ENCODE data around the gene EVC2.

Gene EVC2, protein sequence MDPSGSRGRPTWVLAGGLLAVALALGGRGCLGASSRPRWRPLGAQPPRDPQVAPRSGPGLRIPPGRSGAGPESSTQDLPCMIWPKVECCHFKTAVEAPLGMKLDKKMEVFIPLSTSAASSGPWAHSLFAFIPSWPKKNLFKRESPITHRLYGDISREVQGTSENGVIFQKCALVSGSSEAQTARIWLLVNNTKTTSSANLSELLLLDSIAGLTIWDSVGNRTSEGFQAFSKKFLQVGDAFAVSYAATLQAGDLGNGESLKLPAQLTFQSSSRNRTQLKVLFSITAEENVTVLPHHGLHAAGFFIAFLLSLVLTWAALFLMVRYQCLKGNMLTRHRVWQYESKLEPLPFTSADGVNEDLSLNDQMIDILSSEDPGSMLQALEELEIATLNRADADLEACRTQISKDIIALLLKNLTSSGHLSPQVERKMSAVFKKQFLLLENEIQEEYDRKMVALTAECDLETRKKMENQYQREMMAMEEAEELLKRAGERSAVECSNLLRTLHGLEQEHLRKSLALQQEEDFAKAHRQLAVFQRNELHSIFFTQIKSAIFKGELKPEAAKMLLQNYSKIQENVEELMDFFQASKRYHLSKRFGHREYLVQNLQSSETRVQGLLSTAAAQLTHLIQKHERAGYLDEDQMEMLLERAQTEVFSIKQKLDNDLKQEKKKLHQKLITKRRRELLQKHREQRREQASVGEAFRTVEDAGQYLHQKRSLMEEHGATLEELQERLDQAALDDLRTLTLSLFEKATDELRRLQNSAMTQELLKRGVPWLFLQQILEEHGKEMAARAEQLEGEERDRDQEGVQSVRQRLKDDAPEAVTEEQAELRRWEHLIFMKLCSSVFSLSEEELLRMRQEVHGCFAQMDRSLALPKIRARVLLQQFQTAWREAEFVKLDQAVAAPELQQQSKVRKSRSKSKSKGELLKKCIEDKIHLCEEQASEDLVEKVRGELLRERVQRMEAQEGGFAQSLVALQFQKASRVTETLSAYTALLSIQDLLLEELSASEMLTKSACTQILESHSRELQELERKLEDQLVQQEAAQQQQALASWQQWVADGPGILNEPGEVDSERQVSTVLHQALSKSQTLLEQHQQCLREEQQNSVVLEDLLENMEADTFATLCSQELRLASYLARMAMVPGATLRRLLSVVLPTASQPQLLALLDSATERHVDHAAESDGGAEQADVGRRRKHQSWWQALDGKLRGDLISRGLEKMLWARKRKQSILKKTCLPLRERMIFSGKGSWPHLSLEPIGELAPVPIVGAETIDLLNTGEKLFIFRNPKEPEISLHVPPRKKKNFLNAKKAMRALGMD

DNA sequence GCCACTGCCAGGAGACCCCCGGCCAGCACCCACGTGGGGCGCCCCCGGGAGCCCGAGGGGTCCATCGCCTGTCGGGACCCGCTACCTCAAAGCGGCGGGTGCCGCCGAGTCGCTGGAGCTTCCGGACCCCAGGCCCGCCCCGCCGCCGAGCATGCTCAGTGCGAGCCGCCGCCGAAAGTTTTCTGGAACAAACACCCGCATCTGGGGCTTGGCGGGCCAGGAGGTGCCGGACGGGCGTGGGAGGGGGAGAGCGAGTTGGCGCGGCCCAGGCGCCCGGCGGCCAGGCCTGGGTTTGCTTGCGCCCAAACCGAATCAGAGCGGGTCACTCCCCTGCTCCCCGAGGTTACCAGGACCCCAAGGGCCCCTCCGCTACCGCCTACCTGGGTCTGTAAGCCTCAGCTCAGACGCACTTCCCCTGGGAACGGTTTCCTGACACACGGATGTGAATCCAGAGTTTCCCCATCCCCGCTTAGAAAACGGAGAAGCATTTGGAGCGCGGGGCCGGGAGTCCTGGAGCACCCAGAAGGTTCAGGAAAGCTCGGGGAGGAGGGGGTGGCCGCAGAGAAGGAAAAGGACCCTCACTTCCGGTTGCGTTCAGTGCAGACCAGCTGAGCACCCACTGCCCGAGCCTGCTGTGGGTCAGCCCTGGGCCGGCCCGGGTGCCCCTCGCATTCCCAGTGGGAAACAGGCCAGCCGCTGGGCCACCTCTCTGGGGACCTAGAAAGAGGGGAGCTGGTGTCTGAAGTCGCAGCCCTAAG, at the start of gene EVC2:
TSS of gene EVC2 (minus strand) at position 111 of the 758 bp plus-strand sequence. CDS start at position 65, 46 bp downstream.
- no peak for DNase-seq (ENCODE audit: low read depth)

DNA sequence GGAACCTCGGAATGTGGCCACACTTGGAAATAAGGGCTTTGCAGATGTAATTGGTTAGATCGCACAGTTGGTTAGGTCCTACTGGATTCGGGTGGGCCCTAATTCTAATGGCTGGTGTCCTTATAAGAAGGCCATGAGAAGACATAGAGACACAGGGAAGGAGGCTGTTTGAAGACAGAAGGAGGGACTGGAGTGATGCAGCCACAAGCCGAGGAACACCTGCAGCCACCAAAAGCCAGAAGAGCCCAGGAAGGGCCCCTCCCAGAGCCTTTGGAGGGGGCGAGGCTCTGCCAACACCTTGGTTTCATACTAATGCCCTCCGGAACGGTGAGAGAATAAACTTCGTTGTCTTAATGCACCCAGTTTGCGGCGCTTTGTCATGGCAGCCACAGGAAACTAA, 49.6 kb upstream of the EVC2 start:
- DNase-seq (ENCODE audit: low read depth), result no peak

DNA sequence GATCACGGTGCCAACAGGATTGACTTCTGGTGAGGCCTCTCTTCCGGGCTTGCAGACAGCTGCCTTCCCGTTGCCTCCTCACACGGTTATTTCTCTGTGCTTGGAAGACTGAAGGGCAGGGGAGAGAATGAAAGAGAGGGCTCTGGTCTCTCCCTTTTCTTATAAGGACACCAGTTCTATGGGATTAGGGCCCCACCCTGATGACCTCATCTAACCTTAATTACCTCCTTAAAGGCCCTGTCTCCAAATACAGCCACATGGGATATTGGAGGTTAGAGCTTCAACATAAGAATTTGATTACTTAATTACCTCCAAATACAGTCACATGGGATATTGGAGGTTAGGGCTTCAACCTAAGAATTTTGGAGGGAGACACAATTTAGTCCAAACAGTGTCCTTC, 49.2 kb upstream of the EVC2 start:
- DNase-seq (ENCODE audit: low read depth), result no peak

DNA sequence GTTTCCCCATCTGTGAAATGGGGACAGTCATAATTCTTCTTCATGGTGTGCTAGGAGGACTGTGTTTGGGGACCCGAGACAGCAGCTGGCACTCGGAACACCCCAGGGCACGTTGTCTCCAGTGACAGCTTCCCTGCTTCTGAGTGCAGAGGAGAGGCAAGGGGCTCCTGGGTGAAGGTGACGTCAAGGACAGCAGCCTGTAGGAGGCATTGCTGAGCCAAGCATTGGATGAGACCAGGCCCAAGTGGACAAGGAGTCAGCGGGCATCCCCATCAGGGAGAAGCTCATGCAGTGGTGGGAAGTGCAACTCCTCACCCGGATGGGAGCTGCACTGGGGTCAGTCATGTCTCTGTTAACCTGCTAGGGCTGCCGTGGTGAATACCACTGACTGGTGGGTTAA, 48.7 kb upstream of the EVC2 start:
- DNase-seq (ENCODE audit: low read depth), result no peak

DNA sequence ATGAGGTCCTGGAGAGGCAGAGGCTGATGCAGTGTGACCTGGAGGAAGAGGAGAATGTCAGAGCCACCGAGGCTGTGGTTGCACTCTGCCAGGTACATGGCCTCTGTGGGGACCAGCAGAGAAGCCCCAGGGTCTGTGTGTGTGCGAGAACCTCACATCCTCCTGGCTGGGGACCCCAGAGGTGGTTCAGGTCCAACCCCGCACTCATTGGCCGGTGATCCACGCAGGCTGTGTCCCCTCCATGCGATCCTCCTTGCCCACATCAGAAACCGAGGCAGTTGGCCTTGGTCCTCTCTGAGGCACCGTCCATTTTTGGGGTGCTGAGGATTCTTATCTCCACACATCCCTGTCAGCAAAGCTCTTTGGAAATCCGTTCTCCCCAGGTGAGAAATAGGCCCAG, 47.9 kb upstream of the EVC2 start:
- DNase-seq (ENCODE audit: low read depth), result no peak

DNA sequence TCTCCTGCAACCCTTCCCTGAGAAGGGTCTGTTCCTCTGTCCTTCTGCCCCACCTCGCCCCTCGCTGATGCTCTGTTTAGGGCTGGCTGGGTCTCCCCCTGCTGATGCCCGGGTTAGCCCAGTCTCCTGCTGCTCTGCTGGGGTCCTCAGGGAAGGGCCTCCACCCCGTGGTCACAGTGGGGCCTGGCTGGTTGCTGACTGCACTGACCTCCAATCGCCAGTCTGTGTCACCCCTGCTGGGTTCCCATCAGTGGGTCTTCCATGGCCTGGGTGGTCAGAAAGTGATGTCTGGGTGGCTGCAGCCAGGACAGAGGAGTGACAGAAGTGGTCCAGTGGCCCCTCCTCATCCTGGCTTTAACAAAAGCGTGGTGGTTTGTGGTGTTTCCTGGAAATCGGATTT, 47.3 kb upstream of the EVC2 start:
- DNase-seq (ENCODE audit: low read depth), result no peak

DNA sequence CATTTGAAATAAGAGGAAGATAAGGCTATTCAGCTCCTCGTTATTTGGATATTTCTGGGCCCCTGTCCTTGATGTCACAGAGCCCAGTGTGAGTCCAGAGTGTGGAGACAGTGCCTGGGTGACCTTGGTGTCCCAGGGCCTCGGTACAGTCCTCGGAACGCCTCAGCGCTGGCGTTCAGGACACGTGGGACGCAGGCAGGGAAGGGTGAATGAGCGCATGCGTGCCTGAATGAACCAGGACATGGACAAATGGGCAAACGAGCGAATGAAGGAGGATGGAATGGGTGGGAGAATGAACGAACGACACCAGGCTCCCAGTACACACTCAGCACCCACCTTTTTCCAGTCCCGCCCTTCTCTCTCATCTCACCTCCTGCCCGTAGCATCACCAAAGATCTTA, 46.8 kb upstream of the EVC2 start:
- DNase-seq (ENCODE audit: low read depth), result no peak

DNA sequence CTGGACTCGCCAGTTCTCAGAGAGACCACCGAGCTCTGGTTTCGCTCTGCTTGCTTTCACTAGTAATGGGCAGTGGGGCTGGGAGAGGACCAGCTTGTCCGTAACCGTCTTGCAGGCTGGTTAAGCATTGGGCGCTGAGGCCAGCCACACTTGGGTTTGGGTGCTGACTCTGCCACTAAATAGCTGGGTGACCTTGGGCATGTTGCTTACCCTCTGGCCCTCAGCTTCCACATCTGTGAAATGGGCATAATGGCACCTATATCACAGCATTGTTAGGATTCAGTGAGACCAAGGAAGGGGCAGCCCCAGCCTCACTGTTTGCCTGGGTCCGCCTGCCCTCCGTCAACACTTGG, 46.1 kb upstream of the EVC2 start:
- no peak for DNase-seq (ENCODE audit: low read depth)

DNA sequence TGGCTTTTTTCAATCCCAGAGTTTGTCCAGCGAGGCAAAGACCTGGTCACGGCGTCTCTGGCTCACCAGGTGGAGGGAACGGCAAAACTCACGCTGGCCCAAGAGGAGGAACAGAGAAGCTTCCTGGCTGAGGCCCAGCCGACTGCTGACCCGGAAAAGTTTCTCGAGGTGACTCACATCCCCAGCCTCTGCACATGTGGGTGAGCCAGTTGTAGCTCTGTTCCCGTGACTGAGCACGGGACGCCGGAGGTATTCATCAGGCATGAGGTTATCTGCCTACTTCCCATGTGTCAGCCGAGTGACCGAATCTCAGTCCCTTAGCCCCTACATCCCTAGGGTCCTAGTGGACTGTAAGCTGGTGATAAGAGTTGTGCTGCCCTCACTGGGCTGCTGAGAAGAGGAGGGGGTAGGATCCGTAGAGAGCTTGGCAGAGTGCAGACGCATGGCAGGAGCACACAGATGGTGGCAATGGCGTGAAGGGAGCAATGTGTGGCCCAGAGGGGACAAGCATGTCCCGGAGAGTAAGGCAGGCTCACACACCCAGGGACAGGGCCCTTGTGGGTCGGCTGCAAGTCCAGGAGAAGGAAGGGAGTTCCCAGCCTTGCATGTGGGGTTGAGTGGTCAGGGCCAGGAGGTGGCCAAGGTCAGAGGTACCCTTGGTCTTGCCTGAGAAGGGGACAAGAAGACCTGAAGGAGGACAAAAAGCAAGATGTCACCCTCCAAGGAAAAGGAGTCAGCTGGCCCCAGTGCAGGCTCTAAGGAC, 45.6 kb upstream of the EVC2 start:
- peak; percentile 51 for DNase-seq (ENCODE audit: low read depth)

DNA sequence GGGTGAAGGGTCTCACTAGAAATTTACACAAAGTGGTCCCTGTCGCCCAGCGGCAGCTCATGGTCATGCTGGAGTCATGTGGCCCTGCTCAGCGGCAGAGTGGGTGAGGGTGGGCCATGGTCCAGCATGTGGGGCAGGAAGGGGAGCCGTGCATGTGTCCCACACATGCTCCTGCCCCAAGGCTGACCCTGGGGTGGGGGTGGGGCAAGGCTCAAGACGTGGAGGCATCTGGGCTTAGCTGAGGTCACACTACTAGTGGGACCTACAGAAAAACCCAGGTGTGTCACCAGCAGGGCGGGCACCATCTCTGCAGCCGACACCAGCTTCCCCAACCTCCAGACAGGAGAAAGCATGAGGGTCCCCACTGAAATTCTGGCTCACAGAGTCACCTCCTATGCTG, 45.0 kb upstream of the EVC2 start:
- no peak for DNase-seq (ENCODE audit: low read depth)

DNA sequence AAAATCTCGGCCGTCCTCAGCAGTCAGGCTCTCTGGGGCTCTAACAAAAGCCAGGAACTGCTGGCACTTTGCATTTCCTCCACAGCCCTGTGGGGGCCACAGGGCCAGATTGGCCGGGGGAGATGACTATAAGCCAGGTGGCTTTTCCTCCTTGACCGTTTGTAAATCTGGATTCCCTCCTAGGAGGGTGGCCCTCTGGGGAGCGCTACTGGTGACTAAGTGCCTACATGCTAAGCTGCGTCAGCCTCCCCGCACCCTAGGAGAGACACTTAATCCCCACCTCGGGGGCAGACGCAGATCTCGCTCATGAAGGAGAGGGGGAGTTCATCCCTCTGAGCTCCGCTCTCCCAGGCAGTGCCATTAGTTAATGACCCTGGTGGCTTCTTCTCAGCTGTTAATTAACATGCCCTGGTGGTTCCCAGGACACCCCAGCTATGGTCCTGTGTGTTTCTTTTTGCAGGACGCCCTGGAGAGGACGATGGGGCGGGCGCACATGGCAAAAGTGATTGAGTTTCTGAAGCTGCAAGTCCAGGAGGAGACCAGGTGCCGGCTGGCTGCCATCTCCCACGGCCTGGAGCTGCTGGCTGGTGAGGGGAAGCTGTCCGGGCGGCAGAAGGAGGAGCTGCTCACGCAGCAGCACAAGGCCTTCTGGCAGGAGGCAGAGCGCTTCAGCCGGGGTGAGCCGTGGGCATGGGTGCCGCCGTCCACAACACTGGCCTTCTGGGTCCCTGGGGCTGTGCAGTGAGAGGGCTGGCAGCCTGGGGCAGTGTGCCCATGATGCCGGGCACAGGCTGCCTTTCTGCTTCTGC, 44.2 kb upstream of the EVC2 start:
- DNase-seq (ENCODE audit: low read depth), result no peak

DNA sequence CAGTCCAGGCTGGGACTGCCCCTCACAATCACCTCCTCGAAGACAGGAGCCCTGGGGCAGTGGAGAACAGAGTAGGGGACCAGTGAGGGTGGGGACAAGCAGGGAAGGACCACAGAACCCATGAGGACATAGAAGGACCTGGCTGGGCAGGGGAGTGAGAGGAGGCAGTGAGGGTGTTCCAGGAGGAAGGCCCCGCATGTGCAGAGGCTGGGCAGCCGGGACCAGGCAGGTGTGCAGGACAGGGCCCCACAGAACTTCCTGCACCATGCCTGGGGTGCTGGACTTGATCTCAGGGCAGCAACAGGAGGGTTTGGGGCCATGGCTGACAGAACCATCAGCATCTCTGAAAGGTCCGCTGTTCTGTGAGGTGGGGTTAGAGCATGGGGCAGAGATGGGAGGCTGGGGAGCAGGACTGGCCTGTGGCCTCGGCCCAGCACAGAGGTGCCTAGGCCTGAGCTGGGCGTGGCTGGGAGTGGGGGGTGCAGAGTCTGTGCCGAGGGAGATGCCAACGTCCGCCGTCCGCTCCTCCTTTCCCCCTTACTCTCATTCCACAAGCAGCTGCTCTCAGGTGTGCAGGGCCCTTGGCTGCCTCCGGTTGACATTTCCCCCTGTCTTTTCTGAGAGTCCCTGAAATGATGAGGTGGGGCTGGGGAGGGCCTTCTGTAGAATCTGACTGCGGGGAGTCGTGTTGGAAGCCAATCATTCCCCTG, 43.5 kb upstream of the EVC2 start:
- DNase-seq (ENCODE audit: low read depth), result no peak

DNA sequence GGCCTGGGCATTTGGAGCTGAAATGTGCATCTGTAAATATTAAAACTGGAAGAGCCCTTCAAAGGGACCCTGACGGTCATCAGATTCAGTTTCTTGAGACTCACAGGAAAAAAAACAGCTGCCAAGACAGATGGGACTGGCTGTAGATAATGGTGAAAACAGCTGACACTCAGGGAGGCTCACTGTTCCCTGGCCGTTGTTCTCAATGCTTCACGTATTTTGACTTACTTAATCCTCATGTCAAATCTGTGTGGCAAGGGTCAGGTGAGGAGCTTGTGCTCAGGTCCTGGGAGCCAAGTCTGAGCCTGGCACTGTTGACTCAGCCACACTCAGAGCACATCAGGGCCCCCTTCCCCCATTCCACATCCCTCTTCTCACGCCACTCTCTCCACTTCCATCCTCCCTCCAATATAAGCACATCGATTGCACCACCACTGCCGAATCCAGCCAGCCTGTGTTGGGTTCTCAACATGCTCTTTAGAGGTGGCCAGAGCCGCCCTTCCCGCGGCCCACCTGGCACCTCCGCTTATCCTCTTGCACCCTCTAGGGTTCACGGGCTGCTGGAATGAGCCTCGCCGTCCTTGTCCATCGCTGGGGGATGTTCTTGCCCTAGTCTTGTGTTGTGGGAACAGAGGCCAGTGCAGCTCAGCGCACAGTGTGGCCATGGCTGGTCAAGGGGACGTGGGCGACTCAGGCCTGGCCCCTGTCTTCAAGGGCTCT, 42.7 kb upstream of the EVC2 start:
- DNase-seq (ENCODE audit: low read depth), result no peak

DNA sequence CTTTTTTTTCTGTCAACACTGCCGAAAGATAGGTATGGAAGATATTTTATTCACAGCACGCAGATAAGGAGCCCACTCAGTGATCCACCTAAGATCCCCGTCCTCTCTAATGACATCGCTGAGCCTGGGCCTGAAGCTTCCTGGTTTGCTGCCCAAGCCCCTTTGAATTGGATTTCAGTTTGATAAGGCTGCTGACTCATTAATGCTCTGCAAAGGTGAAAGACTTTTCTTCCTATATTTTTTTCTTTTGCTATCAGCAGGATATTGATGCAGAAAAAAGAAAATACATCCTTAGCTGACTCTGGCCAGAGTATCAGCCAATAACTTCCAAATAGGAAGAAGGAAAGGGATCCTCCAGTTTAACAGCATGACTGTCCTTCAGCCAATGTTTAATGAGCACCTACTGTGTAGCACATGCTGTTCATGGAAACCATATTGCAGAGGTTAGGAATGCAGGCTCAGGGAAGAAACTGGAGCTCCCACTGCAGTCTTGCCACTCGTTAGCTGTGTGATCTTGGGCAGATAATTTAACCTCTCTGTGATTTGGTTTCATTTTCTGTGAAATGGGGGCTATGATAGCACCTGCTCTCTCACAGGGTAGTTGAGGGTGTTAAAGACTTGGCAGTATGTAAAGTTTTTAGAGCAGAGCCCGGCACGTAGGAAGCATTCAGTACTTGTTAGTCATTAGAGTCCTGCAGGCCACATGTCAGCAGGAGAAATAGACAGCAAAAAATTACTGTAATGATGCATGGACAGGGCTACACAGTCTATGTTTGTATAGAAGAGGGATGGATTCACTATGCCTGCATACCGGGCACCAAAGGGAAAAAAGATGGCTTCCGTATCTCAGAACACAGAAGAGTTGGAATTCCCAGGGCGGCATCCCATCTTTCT, 41.9 kb upstream of the EVC2 start:
- no peak for DNase-seq (ENCODE audit: low read depth)

DNA sequence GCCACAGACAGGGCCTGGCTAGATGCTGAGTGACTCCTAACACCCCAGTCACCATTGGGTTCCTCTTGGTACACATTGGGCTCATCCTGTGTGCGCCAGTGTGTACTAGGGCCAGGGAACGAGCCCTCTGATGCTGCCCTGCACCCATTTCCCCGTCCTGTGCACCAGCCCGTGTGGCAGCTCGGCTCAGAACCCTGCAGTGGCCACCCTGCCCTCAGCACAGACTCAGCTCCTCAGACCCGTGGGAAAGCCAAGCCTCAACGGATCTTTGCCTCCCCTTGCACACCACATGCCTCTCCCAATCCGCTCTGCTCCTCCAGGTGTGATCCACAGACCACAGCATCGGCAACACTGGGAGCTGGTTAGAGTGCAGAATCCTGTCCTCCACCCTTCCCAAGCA, 41.2 kb upstream of the EVC2 start:
- DNase-seq (ENCODE audit: low read depth), result no peak

DNA sequence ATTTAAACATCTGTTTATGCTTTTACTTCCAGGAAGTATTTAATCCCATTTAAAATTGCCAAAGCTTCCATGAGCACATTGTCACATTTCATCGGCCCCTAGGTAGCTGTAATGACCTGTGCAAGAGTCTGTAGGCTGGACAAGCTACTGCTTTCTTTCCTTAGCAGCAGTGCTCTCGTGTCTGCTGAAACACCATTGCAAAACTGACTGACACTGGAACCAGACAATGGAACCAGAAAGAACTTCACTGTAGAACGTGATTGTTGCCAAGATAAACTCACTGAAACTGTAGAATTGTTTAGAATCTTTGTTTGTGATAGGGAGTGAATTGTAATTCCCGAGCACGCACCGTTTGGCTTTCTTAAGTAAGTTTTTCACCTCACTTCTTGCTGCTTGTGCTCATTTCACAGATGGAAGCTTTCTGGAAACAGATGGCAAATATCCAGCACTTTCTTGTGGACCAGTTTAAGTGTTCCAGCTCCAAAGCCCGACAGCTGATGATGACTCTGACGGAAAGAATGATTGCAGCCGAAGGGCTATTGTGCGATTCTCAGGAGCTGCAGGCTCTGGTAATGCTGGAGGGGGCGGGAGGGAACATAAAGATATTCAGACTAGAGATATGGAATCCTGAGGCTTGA, 39.5 kb upstream of the EVC2 start:
- peak; percentile 56 for DNase-seq (ENCODE audit: low read depth)
